Activated T-cell treated with anti-CD3 and anti-CD28 coated beads for 24 hours (primary cell): ENCODE results near the gene GPN3.
A peak's percentile ranks its signal among the peaks of the same experiment; 100 is the strongest.
"Not testable (repeated sequence)": the region's sequence is repeated elsewhere in the genome, so short reads cannot be mapped to it uniquely, and the experiment has no call there.

Experiments
- DNase-seq: peaks from one replicate; pipeline ENCODE4 v3.0.0-alpha.2; 2020; ENCODE audit warnings: low read depth

GPN3 gene

DNA sequence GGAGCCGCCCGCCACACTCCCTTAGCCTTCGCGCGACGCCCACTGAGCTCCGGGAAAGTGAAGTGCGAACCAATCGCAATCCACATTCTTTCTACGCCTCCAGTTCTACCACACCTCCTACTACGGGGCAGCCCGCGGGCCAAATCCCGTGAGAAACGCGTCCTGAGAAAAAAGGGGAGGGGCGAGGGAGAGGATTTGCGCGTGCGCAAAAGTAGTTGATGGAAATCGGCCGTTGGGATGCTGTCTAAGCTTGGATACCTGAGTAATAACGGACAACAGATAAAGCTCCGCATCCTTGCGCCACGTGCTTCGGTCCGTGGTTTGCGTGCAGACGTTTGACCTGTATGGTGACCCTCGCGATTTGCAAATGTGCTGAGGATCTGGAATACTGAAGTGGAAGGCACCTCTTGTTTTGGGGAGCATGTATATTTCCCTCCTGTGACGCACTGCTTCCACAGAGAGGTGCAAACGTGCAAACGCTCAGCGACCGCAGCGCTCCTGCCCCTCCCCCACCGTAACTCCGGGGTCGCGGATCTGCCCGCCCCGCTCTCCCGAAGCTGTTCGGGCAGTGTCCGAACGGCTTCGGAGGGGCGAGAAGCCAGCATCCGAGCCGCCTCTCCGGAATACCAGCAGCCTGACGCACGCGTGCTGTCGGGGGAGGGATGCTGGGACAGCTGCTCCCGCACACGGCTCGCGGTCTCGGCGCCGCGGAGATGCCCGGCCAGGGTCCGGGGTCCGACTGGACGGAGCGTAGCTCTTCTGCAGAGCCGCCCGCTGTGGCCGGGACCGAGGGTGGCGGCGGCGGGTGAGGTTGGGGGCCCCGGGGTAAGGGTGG, at the start of gene GPN3, which contains the start of gene FAM216A:
TSS of gene GPN3 (minus strand) at position 44 of the 835 bp plus-strand sequence. CDS start 54 bp downstream, outside the sequence.
TSS of gene FAM216A (plus strand) at position 632 of the 835 bp plus-strand sequence. CDS start at position 663, 31 bp downstream.
- peak; percentile 93 for DNase-seq

- DNase-seq = no peak
Measured at GRCh38 chr12:110516995-110517394, 48.9 kb upstream of the GPN3 start.

DNA sequence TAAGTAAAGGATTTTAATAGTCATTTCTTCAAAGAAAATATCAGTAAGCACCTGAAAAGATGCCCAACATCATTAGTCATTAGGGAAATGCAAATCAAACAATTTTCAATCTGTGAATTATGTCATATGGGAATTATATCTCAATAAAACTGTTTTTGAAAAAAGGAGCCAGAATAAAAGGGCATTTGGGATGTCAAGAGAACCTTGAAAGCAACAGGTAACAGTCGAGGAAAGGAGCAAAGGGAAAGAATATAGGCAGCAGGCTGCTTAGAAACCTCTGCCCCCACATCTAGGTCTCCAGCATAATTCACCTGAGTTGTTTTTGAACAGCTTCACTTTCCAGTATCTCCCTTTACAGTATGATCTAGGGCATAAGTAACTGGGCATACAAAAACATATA, 46.3 kb upstream of the GPN3 start:
- DNase-seq = no peak

DNA sequence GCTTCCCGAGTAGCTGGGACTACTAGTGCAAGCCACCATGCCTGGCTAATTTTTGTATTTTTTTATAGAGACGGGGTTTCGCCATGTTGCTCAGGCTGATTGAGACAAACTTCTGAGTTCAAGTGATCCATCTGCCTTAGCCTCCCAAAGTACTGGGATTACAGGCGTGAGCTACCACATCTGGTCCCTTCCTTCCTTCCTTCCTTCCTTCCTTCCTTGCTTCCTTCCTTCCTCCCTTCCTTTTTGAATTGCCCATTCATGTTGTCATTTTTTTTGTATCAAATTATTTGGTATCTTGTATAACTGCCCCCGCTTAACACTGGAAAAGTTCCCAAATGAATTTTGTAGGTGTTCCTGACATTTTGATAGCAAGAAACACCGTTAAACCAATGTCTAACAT, 45.8 kb upstream of the GPN3 start:
- DNase-seq = no peak

GRCh38 chr12:110508071-110508586, 40.1 kb upstream of the GPN3 start:
- no peak for DNase-seq

GRCh38 chr12:110505332-110505731, 37.3 kb upstream of the GPN3 start:
- DNase-seq = no peak

GRCh38 chr12:110503432-110503831, 35.4 kb upstream of the GPN3 start:
- DNase-seq = no peak

DNA sequence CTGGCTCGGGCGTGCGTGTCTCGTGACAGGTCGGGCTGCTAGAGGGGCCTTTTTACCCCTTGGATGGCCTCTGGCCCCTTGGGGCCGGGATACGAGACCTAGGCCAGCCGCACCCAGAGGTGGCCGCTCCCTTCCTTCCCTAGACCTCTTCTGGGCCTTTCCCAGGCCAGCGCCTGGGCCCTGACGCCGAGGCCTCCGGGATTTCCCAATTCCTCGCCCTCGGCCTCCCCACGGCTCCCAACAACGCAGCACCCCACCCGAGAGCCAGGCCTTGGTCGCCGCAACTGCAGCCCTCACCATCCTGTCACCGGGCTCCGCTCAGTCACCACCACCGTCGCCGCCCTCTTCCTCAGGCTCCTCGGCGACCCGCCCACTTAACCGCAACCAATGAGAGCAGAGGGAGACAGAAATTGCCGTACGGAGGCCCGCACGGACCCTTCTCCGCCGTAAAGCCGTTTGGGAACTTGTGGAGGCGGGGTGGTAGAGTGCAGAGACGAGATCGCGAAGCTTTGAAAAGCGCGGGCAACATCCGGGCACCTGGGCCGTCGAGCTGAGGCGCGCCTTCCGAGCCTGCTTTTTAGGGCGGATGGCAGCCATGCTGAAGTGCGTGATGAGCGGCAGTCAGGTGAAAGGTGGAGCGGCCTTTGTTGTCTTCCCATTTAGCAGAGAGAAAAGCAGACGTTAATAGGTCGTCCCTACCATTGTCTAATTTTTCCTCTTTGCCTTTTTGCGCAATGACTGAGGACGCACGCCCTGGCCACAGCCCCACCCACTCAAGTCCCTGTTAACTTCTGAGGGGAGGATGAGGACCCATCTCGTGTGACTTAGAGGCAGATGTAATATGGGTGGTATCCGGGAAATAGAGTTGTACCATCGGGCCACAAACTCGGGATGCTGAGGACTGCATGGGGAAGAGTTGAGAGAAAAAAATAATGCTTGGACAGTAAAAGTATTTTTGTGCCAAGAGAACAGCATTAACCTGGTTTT, 34.0 kb upstream of the GPN3 start, which contains the start of the genes RAD9B and VPS29:
TSS of gene RAD9B (plus strand) at position 580 of the 987 bp plus-strand sequence. CDS start at position 587, 7 bp downstream.
TSS of gene VPS29 (minus strand) at position 360 of the 987 bp plus-strand sequence. CDS start at position 300, 60 bp downstream.
- peak; percentile 98 for DNase-seq

DNA sequence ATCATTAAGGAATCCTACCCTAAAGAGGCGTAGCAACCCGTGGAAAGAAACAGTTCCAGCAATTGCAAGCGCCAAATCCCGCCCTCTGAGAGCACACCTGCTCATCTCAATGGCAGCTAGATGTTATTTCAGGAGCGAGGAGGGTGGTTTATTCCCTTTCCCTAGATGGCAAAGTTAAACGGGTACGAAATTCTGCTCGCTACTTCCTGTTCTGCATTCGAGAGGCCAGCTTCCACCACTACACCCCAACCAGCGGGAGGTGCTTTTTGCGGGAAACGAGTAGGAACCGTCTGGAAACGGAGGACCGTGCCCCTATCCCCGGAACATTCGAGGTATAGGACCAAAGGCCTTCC, 33.3 kb upstream of the GPN3 start:
- no peak for DNase-seq

GRCh38 chr12:110498984-110499706, 31.1 kb upstream of the GPN3 start:
- DNase-seq = no peak

GRCh38 chr12:110475426-110475825, 7.4 kb upstream of the GPN3 start:
- DNase-seq = no peak

DNA sequence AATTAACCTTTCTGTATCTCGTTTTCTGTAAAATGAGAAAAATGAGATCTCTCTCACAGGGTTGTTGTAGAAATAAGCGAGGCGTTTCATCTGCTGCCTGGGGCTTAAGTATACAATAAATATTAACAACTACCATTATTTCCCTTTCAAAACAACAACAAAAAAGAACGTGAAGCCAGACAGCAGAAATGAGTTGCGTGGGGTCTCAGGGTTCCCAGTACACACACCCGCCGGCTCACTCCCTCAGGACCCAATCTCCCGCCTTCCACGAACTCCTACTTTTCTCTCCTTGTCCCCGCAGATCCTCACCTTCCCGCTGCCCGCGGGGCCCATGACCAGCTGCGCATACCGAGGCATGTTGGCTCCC, 227 bp downstream of the GPN3 start:
- DNase-seq = no peak

- no peak for DNase-seq
Measured at GRCh38 chr12:110466791-110467190, 1.3 kb downstream of the GPN3 start.

- DNase-seq = not testable (repeated sequence)
Measured at GRCh38 chr12:110465765-110466164, 2.3 kb downstream of the GPN3 start.

- DNase-seq = no peak
Measured at GRCh38 chr12:110465024-110465423, 3.0 kb downstream of the GPN3 start.

GRCh38 chr12:110461189-110461588, 6.9 kb downstream of the GPN3 start:
- DNase-seq = not testable (repeated sequence)

DNA sequence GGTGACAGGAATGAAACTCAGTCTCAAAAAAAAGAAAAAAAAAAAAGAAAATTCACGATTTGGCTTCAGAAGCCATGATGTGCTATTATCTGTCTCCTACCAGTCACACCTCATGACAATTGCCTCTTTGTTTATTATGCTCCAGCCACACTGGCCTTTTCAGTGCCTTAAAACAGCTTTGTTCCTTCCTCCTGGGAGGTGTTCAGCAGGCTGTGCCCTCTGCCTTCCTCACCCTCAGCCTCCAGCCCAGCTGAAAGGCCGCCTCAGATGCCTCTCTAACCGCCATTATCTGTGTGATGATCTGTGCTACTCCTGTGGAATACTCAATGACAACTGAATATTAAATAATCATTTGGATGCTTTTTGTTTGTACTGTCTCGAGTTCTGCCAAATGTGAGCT, 9.3 kb downstream of the GPN3 start:
- no peak for DNase-seq

DNA sequence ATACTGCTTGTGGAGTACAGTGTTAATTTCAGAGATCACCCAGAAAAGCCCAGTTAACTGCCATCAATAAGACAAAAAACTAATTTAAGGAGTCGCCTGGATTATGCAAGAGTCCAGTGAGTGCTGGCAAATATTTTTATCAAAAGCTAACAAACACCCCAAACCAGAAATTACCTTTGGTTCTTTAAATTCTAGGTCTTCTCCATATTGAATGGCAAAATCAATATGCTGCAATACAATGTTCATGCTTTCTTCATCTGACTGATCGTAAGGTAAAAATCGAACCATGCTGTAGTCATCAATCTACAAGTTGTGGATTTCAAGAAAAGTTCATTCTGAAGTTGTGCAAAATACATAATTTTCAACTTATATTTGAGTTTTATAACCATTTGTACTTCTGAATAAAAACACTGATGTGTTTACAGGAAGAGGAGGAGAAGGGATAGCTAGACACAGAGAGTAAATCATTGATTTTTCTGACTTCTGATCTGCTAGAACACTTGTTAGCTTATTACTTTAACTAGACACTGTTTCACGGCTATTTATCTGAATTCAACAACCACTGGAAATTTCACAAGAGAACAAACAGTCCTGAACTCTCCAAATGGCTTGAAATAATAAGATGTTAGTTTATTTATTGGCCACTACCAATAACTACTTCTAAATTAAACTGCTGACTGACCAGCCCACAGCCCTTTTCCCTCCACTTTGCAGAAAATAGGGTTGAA, 14.3 kb downstream of the GPN3 start:
- DNase-seq = no peak

DNA sequence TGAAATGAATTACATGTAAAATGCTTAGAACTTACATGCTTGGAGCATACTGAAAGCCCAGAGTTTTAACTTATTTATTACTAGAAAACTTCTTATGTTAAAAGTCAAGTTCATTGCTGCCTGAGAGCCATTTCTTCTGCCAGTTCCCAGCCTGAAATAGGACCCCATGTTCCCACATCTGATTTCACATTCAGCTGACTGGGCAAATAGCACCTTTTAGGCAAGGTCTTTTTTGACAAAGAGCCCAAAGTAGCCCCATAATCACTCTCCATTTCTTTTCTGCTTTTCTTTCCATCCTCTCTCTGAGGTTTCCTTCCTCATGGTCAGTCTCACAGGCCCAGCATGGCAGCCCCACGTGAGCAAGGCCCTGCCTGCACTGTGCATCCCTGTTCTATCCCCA, 16.8 kb downstream of the GPN3 start:
- no peak for DNase-seq

DNA sequence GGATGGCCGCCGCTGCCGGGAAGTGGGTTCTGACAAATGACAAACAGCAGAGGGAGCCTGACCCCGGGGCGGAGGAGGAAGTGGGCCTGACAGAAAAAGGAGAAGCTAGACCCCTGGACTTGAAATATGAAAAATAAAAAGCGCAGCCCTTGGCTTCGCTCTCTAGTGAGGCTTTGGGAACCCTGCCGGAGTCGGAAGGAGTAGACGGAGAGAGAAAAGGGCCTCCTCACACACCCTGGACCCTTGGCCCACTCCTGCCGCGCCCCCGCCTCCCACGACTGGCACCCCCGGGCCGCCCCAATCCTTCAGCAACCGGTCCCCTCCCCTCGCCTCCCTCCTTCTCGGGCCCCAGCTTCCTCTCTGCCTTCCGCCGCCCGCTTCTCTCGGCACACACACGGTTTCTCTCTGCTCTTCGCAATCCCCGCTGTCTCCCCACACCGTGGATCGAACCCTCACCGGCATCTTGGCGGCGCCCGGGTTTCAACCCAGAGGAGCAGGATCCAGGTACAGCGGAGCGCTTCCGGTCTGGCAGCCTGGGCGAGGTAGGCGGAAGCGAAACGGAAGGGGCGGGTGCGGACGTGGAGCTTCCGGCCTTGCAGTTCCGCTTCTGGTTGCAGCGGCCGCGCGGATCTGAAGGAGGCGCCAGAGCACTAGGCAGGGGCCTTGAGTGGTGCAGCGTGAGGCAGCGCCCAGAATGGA, 18.1 kb downstream of the GPN3 start, which contains the start of gene ARPC3:
TSS of gene ARPC3 (minus strand) at position 539 of the 699 bp plus-strand sequence. CDS start at position 462, 77 bp downstream.
- DNase-seq = peak; percentile 92
